Calu3 (cell line): Measurements from ENCODE around the gene SLC12A8. TPM values are rescaled to one million over a fixed set of nuclear protein-coding genes. Genes with fewer than 3 reads are reported as not detected.
"Not testable (repeated sequence)": the region's sequence is repeated elsewhere in the genome, so short reads cannot be mapped to it uniquely, and the experiment has no call there.

Experiments used
- BruUV-seq: library from RNA; stranded (reverse); fragments of 400-500 nt; replicated peaks from 2 replicates; lab custom pipeline; 2021; lab: Mats Ljungman, UMichigan
- CTCF ChIA-PET: fragments of 300-600 bp; sonication (Branson Sonifier 250); formaldehyde crosslinking; loops from one replicate; lab custom pipeline; 2022; ENCODE audit warnings: antibody characterized with exemption; lab: Charles Lee
- DNase-seq: peaks from one replicate; pipeline ENCODE4 v3.0.0; 2022
- H3K27ac Mint-ChIP-seq: one replicate; pipeline ENCODE4 v1.8.0; 2022; ENCODE audit warnings: mixed read lengths; ENCODE audit not compliant: unreplicated experiment
- H3K27me3 Mint-ChIP-seq: one replicate; pipeline ENCODE4 v1.8.0; 2022; ENCODE audit warnings: mixed read lengths; ENCODE audit not compliant: unreplicated experiment
- H3K36me3 Mint-ChIP-seq: one replicate; pipeline ENCODE4 v1.8.0; 2022; ENCODE audit warnings: mild to moderate bottlenecking, moderate library complexity, mixed read lengths; ENCODE audit not compliant: insufficient read depth, unreplicated experiment
- H3K4me1 Mint-ChIP-seq: one replicate; pipeline ENCODE4 v1.8.0; 2022; ENCODE audit warnings: mild to moderate bottlenecking, low read depth, mixed read lengths; ENCODE audit not compliant: unreplicated experiment
- H3K4me3 Mint-ChIP-seq: one replicate; pipeline ENCODE4 v1.8.0; 2022; ENCODE audit warnings: mild to moderate bottlenecking, low read depth, moderate library complexity, mixed read lengths; ENCODE audit not compliant: unreplicated experiment
- H3K9me3 Mint-ChIP-seq: one replicate; pipeline ENCODE4 v1.8.0; 2022; ENCODE audit warnings: low read depth, mixed read lengths; ENCODE audit not compliant: unreplicated experiment
- intact Hi-C: fragments of 100-400 bp; cut with micrococcal nuclease; formaldehyde crosslinking; loops from one replicate; pipeline ENCODE4 v1.10.0; 2022; ENCODE audit not compliant: unreplicated experiment
- total RNA-seq: library from RNA; stranded (reverse); gene quantifications from 2 replicates; pipeline ENCODE4 v1.2.3, GENCODE V29; 2022
- TF ChIP-seq, protein P1 (sequence below): fragments of 200-600 bp; IDR thresholded peaks from one replicate; pipeline ENCODE4 v1.8.0; 2022; ENCODE audit warnings: antibody characterized with exemption; ENCODE audit not compliant: unreplicated experiment

Gene SLC12A8
- total RNA-seq, 1 experiment from 2014 or later, result 16.8 TPM

DNA sequence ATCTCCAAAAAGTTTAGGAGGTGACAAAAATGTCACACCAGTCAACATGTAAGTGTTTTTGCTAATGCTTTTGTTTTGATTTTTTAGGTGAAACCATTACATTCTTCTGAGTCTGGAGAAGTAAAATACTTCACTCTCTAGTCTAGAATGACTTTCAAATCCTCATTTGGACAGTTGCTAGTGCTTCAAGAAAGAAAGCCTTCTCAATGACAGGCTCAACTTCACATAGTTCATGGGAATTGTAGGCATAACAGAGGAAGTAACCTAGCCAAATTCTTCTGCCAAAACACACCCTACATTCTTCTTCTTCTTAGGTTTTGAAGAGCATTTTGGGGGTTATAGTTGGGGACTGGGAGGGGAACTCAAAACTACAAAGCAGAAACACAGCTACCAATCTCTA is 127.4 kb downstream of the SLC12A8 start:
- CTCF ChIA-PET, result no interaction called here
- Mint-ChIP-seq H3K9me3 (no peaks in the 10 kb centered on the region), H3K27me3 (no peaks in the 10 kb centered on the region), H3K4me1 (no peaks in the 10 kb centered on the region), H3K27ac (no peak overlapping the region), H3K4me3 (no peak overlapping the region), H3K36me3 (no peaks in the 10 kb centered on the region)
- no peak for DNase-seq
- intact Hi-C loops, result no loop called here
- TF ChIP-seq, protein P1, sequence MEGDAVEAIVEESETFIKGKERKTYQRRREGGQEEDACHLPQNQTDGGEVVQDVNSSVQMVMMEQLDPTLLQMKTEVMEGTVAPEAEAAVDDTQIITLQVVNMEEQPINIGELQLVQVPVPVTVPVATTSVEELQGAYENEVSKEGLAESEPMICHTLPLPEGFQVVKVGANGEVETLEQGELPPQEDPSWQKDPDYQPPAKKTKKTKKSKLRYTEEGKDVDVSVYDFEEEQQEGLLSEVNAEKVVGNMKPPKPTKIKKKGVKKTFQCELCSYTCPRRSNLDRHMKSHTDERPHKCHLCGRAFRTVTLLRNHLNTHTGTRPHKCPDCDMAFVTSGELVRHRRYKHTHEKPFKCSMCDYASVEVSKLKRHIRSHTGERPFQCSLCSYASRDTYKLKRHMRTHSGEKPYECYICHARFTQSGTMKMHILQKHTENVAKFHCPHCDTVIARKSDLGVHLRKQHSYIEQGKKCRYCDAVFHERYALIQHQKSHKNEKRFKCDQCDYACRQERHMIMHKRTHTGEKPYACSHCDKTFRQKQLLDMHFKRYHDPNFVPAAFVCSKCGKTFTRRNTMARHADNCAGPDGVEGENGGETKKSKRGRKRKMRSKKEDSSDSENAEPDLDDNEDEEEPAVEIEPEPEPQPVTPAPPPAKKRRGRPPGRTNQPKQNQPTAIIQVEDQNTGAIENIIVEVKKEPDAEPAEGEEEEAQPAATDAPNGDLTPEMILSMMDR, result no peak
- no TSS peak for BruUV-seq

DNA sequence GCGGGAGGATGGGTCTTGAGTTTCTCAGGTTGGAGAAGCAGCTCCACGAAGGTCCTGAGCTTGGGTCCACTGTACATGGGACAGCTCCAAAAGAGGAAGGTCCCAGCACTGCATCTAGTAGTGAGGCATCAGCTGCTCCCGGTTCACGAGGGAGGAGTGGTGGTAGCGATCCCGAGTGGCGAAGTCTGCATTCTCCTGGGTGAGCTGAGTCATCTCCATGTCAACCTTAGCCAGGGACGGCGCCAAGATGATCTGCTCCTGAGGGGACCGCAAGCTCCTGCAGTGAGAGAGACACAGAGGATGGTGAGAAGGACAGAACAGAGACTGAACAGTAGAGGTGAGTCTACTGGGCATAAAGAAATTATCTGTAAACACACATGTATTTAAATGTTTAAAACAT is 128.8 kb downstream of the SLC12A8 start:
- Mint-ChIP-seq H3K4me1 (no peaks in the 10 kb centered on the region), H3K27ac (no peak overlapping the region), H3K36me3 (no peaks in the 10 kb centered on the region), H3K27me3 (no peaks in the 10 kb centered on the region), H3K4me3 (no peak overlapping the region), H3K9me3 (no peaks in the 10 kb centered on the region)
- BruUV-seq, result no TSS peak
- TF ChIP-seq, protein P1, result no peak
- CTCF ChIA-PET, result interaction anchor here (0.6 kb wide), 1 partner anchor 479 kb away, joined by 4 read pairs; no protein-coding TSS in a partner anchor
- intact Hi-C loops, result no loop called here
- DNase-seq, result no peak

DNA sequence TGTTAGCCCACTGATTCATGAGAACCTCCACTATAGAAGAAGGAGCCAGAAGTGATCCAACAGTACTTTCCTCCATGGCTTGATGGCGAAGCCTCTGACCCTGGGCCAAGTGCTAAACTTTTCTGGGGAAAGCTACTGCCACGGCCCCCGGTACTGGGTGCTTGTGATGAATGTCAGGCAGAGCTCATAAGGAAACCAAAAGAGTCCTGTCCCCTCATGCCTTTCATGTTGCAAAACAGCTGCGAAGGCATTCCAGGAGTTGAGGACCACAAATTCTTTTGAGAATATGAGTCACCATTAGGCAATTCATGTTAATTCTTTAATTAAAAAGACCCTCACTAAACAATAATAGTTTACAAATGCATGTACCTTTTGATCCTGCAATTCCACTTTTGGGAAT is 130.2 kb downstream of the SLC12A8 start:
- H3K4me3 Mint-ChIP-seq, CTCF ChIA-PET, DNase-seq, H3K27me3 Mint-ChIP-seq, BruUV-seq, H3K4me1 Mint-ChIP-seq, H3K9me3 Mint-ChIP-seq, H3K27ac Mint-ChIP-seq, intact Hi-C loops, H3K36me3 Mint-ChIP-seq: not testable (repeated sequence)

DNA sequence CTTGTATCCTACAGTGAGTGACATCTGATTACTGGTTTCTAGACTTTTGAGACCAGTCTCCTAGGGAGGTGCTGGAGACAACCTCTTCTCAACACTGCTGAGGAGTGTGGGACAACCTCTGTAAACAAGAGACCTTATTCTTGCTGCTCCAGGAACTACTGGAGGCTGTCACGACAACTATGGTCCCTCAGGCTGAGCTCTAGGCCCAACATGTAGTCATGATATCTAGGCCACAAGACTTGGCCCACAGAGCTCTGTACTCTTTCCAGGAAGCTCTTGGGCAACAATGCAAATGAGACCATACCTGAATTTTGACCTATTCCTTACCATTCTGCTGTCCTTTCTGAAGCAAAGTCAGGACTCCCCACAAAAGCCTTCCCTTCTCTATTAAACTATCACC is 132.5 kb downstream of the SLC12A8 start:
- CTCF ChIA-PET, result interaction anchor here (0.7 kb wide), 1 partner anchor 597 kb away, joined by 4 read pairs; no protein-coding TSS in a partner anchor
- H3K4me1 Mint-ChIP-seq, result no peaks in the 10 kb centered on the region
- H3K9me3 Mint-ChIP-seq, result no peaks in the 10 kb centered on the region

DNA sequence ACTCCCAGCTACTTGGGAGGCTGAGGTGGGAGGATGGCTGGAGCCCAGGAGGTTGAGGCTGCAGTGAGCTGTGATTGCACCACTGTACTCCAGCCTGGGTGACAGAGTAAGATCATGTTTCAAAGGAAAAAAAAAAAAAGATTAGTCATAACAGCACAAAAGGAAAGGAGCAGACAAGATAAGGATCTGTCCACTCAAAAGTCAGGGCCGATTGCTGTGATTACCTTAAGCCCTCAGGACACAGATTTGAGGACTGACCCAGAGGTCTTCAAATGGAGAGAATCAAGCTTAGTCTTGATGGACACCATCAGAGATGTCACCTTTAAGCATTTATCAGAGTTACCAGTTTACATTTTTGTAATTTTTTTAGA is 132.9 kb downstream of the SLC12A8 start:
- H3K27me3 Mint-ChIP-seq, result no peaks in the 10 kb centered on the region
- no peak for DNase-seq
- CTCF ChIA-PET, result interaction anchor here (0.6 to 0.7 kb wide), 2 partner anchors 107 to 598 kb away, joined by 3 to 4 read pairs; no protein-coding TSS in a partner anchor
- H3K4me3 Mint-ChIP-seq, result no peak overlapping the region
- H3K27ac Mint-ChIP-seq, result no peak overlapping the region
- no peaks in the 10 kb centered on the region for H3K36me3 Mint-ChIP-seq
- BruUV-seq, result no TSS peak
- H3K4me1 Mint-ChIP-seq, result no peaks in the 10 kb centered on the region
- H3K9me3 Mint-ChIP-seq, result no peaks in the 10 kb centered on the region
- TF ChIP-seq, protein P1, result no peak
- intact Hi-C loops, result no loop called here

More for the DNA sequence above, 132.5 kb downstream of the SLC12A8 start:
- no peak overlapping the region for H3K4me3 Mint-ChIP-seq
- H3K27ac Mint-ChIP-seq, result no peak overlapping the region
- H3K36me3 Mint-ChIP-seq, result no peaks in the 10 kb centered on the region
- no TSS peak for BruUV-seq
- DNase-seq, result no peak
- intact Hi-C loops, result no loop called here
- TF ChIP-seq, protein P1, result no peak
- H3K27me3 Mint-ChIP-seq, result no peaks in the 10 kb centered on the region
